ENCODE data around the gene CD302. TPM values are rescaled to one million over a fixed set of nuclear protein-coding genes. Genes with fewer than 3 reads are reported as not detected.

The CD302 gene
- total and polyA plus RNA-seq, 5 donors from 2014 or later = 0.11 to 2.4 (median 0.59) TPM

DNA sequence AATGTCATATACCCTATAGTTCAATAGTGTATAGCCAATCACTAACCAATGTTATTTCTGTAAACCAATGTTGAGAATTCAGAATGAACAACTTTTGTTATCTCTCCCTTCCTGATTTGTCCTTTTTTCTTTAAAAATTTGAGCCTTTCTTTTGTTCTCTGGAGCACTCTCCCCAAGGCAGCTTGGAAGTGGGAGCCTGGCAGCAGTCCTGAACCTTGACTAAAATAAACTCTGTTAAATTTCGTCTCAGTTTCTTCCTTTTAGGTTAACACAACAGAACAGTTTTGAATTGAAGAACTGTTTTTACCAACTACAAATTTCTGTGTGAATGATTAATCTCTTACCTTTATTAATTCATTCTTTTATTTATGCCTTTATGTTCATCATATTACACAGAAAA, 35.9 kb downstream of the CD302 start:
- Histone ChIP-seq H3K4me3 (ENCODE audit: low read depth, low read length) (no peak overlapping the region), H3K9me3 (ENCODE audit: control insufficient read depth in 2 of 2, low read length in 2 of 2) (no peaks in the 10 kb centered on the region), H3K27me3 (ENCODE audit: control insufficient read depth, insufficient read depth, low read length) (no peaks in the 10 kb centered on the region), H3K4me1 (ENCODE audit: control insufficient read depth, insufficient read depth, low read length, poor library complexity, severe bottlenecking) (no peaks in the 10 kb centered on the region), H3K27ac (ENCODE audit: insufficient read depth, low read length, poor library complexity, severe bottlenecking) (no peak overlapping the region), H3K36me3 (ENCODE audit: control insufficient read depth, insufficient read depth, low read length) (peaks cover 89% of the 10 kb centered on the region)
- no peak overlapping the region for H3K4me3 Mint-ChIP-seq
- no peaks in the 10 kb centered on the region for H3K9me3 Mint-ChIP-seq
- H3K27me3 Mint-ChIP-seq = no peaks in the 10 kb centered on the region
- H3K4me1 Mint-ChIP-seq = peaks cover 23 to 34% (median 28%) of the 10 kb centered on the region in 4 donors
- H3K36me3 Mint-ChIP-seq = peaks cover 57% of the 10 kb centered on the region
- no peak overlapping the region for H3K27ac Mint-ChIP-seq
- no peak for DNase-seq
- no peak for ATAC-seq (ENCODE audit: low read depth in 2 of 2)

DNA sequence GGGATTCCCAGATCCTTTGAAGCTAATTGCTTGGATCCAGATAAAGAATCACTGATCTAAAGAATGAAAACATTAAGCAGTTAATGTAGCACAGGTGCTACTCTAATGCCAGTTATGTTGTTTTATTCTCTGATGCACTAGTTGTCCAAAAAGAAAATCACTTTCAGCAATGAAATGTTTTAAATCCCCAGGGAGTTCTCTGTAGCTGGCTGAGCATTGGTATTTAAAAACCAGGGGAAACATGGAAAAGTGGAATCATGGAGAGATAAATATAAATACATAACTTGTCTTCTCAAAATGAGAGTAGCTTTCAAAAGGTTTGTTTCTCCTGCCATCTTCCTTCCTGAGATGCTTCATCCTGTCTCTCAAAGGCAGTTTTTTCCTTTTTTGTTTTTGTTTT, 37.7 kb downstream of the CD302 start:
- no peak overlapping the region for H3K27ac ChIP-seq (ENCODE audit: insufficient read depth, low read length, poor library complexity, severe bottlenecking)
- H3K27me3 ChIP-seq (ENCODE audit: control insufficient read depth, insufficient read depth, low read length) = no peaks in the 10 kb centered on the region
- Mint-ChIP-seq H3K9me3 (no peaks in the 10 kb centered on the region), H3K27me3 (no peaks in the 10 kb centered on the region), H3K4me3 (no peak overlapping the region), H3K4me1 (peaks cover 21 to 29% (median 25%) of the 10 kb centered on the region in 4 donors), H3K36me3 (peaks cover 43% of the 10 kb centered on the region), H3K27ac (peak overlapping the region in 2 of 3 donors; percentile 78 to 79)
- H3K4me3 ChIP-seq (ENCODE audit: low read depth, low read length) = no peak overlapping the region
- no peaks in the 10 kb centered on the region for H3K4me1 ChIP-seq (ENCODE audit: control insufficient read depth, insufficient read depth, low read length, poor library complexity, severe bottlenecking)
- H3K9me3 ChIP-seq (ENCODE audit: control insufficient read depth in 2 of 2, low read length in 2 of 2) = no peaks in the 10 kb centered on the region
- peaks cover 84% of the 10 kb centered on the region for H3K36me3 ChIP-seq (ENCODE audit: control insufficient read depth, insufficient read depth, low read length)
- ATAC-seq (ENCODE audit: low read depth in 2 of 2) (no peak), DNase-seq (no peak)

DNA sequence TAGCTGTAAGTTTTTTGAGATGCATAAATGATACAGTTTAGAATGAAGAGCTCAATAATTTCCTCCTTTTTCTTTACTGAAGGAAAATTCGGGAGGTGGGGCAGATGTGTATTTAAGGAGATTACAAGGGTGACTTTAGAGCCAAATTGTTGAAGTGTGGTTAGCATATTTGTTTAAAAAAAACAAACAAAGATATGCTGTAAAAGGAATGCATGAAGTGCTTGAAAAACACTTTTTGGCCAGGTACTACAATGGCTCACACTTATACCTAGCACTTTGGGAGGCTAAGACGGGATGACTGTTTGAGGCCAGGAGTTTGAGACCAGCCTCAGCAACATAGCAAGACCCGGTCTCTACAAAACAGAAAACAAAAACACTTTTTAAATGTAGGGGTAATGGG, 38.4 kb downstream of the CD302 start:
- peaks cover 19 to 26% (median 24%) of the 10 kb centered on the region in 4 donors for H3K4me1 Mint-ChIP-seq

DNA sequence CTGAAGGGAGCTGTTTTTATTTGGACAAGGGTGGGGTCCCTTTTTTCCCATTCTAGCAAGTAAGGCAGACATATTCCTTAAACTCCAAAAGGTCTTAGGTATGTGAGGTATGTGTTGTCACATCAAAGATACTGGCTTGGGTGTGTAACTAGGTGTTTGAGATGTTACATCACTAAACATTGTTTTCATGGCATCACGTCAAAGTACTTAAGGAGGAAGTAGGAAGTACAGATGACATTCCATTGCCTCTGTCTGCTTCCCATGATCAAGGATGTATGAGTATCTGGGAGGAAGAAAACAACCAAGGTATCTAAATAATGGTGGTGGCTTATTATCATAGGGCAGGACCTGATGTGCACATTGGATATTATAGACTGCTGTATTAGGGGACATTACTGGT, 39.3 kb downstream of the CD302 start:
- H3K9me3 ChIP-seq (ENCODE audit: control insufficient read depth in 2 of 2, low read length in 2 of 2) = no peaks in the 10 kb centered on the region
- Mint-ChIP-seq H3K9me3 (no peaks in the 10 kb centered on the region), H3K4me3 (no peak overlapping the region), H3K36me3 (peaks cover 43% of the 10 kb centered on the region), H3K27me3 (no peaks in the 10 kb centered on the region), H3K27ac (peak overlapping the region in 2 of 3 donors; percentile 32 to 45), H3K4me1 (peaks cover 16 to 25% (median 22%) of the 10 kb centered on the region in 4 donors)
- no peaks in the 10 kb centered on the region for H3K27me3 ChIP-seq (ENCODE audit: control insufficient read depth, insufficient read depth, low read length)
- H3K27ac ChIP-seq (ENCODE audit: insufficient read depth, low read length, poor library complexity, severe bottlenecking) = no peak overlapping the region
- H3K36me3 ChIP-seq (ENCODE audit: control insufficient read depth, insufficient read depth, low read length) = peaks cover 85% of the 10 kb centered on the region
- H3K4me3 ChIP-seq (ENCODE audit: low read depth, low read length) = no peak overlapping the region
- ATAC-seq (ENCODE audit: low read depth in 2 of 2) (no peak), DNase-seq (no peak)
- no peaks in the 10 kb centered on the region for H3K4me1 ChIP-seq (ENCODE audit: control insufficient read depth, insufficient read depth, low read length, poor library complexity, severe bottlenecking)

More for the DNA sequence above, 38.4 kb downstream of the CD302 start:
- H3K4me3 Mint-ChIP-seq = no peak overlapping the region
- DNase-seq (no peak), ATAC-seq (ENCODE audit: low read depth in 2 of 2) (no peak)
- H3K9me3 ChIP-seq (ENCODE audit: control insufficient read depth in 2 of 2, low read length in 2 of 2) = no peaks in the 10 kb centered on the region
- no peaks in the 10 kb centered on the region for H3K9me3 Mint-ChIP-seq
- H3K36me3 Mint-ChIP-seq = peaks cover 43% of the 10 kb centered on the region
- no peaks in the 10 kb centered on the region for H3K27me3 Mint-ChIP-seq
- no peaks in the 10 kb centered on the region for H3K4me1 ChIP-seq (ENCODE audit: control insufficient read depth, insufficient read depth, low read length, poor library complexity, severe bottlenecking)
- no peak overlapping the region for H3K27ac ChIP-seq (ENCODE audit: insufficient read depth, low read length, poor library complexity, severe bottlenecking)
- H3K36me3 ChIP-seq (ENCODE audit: control insufficient read depth, insufficient read depth, low read length) = peaks cover 84% of the 10 kb centered on the region
- no peak overlapping the region for H3K4me3 ChIP-seq (ENCODE audit: low read depth, low read length)
- no peaks in the 10 kb centered on the region for H3K27me3 ChIP-seq (ENCODE audit: control insufficient read depth, insufficient read depth, low read length)
- H3K27ac Mint-ChIP-seq = no peak overlapping the region

DNA sequence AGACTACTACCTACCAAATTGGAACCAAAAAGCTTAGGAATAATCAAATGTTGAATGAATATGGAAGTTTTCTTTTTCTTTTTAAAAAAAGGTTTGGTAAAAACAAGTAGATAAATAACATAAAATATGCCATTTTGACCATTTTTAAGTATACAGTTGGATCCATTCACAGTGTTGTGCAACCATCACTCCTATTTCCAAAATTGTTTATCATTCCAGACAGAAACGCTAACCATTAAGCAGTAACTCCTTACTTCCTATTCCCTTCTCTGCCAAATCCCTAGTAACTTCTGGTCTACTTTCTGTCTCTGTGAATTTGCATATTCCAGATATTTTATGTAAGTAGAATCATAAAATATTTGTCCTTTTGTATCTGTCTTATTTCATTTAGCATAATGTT, 39.8 kb downstream of the CD302 start:
- Histone ChIP-seq H3K27ac (ENCODE audit: insufficient read depth, low read length, poor library complexity, severe bottlenecking) (no peak overlapping the region), H3K27me3 (ENCODE audit: control insufficient read depth, insufficient read depth, low read length) (no peaks in the 10 kb centered on the region), H3K4me1 (ENCODE audit: control insufficient read depth, insufficient read depth, low read length, poor library complexity, severe bottlenecking) (no peaks in the 10 kb centered on the region), H3K4me3 (ENCODE audit: low read depth, low read length) (no peak overlapping the region), H3K9me3 (ENCODE audit: control insufficient read depth in 2 of 2, low read length in 2 of 2) (no peaks in the 10 kb centered on the region), H3K36me3 (ENCODE audit: control insufficient read depth, insufficient read depth, low read length) (peaks cover 81% of the 10 kb centered on the region)
- no peaks in the 10 kb centered on the region for H3K9me3 Mint-ChIP-seq
- no peaks in the 10 kb centered on the region for H3K27me3 Mint-ChIP-seq
- DNase-seq (no peak), ATAC-seq (ENCODE audit: low read depth in 2 of 2) (no peak)
- H3K27ac Mint-ChIP-seq = peak overlapping the region in 2 of 3 donors; percentile 32 to 45
- peaks cover 39% of the 10 kb centered on the region for H3K36me3 Mint-ChIP-seq
- no peak overlapping the region for H3K4me3 Mint-ChIP-seq
- H3K4me1 Mint-ChIP-seq = peaks cover 14 to 25% (median 22%) of the 10 kb centered on the region in 4 donors

DNA sequence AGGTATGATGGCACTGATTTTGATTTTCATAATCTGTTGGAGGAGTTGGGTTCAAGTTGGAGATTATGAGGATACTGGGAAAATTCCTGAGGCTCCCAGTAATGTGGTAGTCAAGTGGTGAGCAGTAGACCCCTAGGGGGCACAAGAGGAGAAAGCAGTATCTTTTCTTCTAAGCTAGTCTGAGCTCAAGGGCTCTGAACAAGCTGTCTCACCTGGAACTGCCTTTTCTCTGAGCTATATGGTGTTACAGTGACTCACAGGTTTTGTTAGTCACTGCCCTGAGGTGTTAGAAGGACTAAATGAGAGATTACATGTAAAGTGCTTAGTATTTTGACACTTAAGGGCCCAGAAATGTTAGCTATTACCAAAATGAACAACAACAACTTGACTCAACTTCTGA, 42.2 kb downstream of the CD302 start:
- Mint-ChIP-seq H3K36me3 (peaks cover 38% of the 10 kb centered on the region), H3K27ac (no peak overlapping the region), H3K27me3 (no peaks in the 10 kb centered on the region), H3K9me3 (no peaks in the 10 kb centered on the region), H3K4me3 (no peak overlapping the region), H3K4me1 (peaks cover 21 to 41% (median 37%) of the 10 kb centered on the region in 4 donors)
- H3K4me3 ChIP-seq (ENCODE audit: low read depth, low read length) = no peak overlapping the region
- H3K27me3 ChIP-seq (ENCODE audit: control insufficient read depth, insufficient read depth, low read length) = no peaks in the 10 kb centered on the region
- DNase-seq (peak in 1 of 3 donors; percentile 10), ATAC-seq (ENCODE audit: low read depth in 2 of 2) (peak; percentile 60 to 67)
- H3K36me3 ChIP-seq (ENCODE audit: control insufficient read depth, insufficient read depth, low read length) = peaks cover 75% of the 10 kb centered on the region
- H3K27ac ChIP-seq (ENCODE audit: insufficient read depth, low read length, poor library complexity, severe bottlenecking) = no peak overlapping the region
- H3K9me3 ChIP-seq (ENCODE audit: control insufficient read depth in 2 of 2, low read length in 2 of 2) = no peaks in the 10 kb centered on the region
- H3K4me1 ChIP-seq (ENCODE audit: control insufficient read depth, insufficient read depth, low read length, poor library complexity, severe bottlenecking) = no peaks in the 10 kb centered on the region

DNA sequence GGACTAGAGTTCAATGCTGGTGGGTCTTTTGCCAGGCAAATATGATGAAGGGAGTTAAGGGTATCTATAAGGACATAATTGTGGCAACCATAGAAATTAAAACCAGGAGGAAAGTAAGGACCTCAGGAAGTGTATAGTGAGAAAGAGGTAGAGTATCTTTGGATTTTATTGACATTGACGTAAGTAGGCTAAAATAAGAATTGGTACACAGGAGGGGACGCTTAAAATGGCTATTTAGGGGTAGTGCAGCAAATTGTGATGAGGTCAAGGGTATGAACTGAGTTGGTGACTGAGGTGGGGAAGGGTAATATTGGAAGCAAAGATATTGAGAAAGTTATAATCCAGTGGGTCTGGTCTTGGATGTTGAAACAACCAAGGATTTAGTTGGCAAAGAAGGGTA, 43.0 kb downstream of the CD302 start:
- Histone ChIP-seq H3K4me3 (ENCODE audit: low read depth, low read length) (no peak overlapping the region), H3K4me1 (ENCODE audit: control insufficient read depth, insufficient read depth, low read length, poor library complexity, severe bottlenecking) (peaks cover 3% of the 10 kb centered on the region), H3K36me3 (ENCODE audit: control insufficient read depth, insufficient read depth, low read length) (peaks cover 69% of the 10 kb centered on the region), H3K27ac (ENCODE audit: insufficient read depth, low read length, poor library complexity, severe bottlenecking) (no peak overlapping the region), H3K27me3 (ENCODE audit: control insufficient read depth, insufficient read depth, low read length) (no peaks in the 10 kb centered on the region), H3K9me3 (ENCODE audit: control insufficient read depth in 2 of 2, low read length in 2 of 2) (no peaks in the 10 kb centered on the region)
- Mint-ChIP-seq H3K27me3 (no peaks in the 10 kb centered on the region), H3K27ac (no peak overlapping the region), H3K9me3 (no peaks in the 10 kb centered on the region), H3K4me1 (peaks cover 21 to 39% (median 35%) of the 10 kb centered on the region in 4 donors), H3K36me3 (peaks cover 30% of the 10 kb centered on the region), H3K4me3 (no peak overlapping the region)
- no peak for ATAC-seq (ENCODE audit: low read depth in 2 of 2)
- DNase-seq = no peak

DNA sequence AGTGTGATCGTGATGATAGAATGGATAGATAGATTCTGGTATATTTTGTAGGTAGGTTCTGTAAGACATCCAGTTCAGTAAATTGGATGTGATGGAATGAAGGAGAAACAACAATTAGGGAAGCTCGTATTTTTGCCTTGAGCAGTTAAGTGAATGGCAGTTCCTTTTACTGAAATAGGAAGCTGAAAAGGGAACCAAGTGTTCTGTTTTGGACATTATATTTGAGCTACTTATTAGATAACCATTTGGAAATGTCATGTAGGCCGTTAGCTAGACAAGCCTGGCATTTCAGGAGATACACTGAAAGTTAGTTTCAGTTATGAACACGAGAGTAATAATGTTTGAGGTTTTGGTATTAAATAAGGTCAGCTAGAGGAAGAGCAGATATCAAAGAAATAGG, 44.2 kb downstream of the CD302 start:
- ATAC-seq (ENCODE audit: low read depth in 2 of 2) = no peak
- Mint-ChIP-seq H3K4me3 (no peak overlapping the region), H3K27me3 (no peaks in the 10 kb centered on the region), H3K36me3 (peaks cover 22% of the 10 kb centered on the region), H3K4me1 (peaks cover 20 to 46% (median 31%) of the 10 kb centered on the region in 4 donors), H3K27ac (no peak overlapping the region), H3K9me3 (no peaks in the 10 kb centered on the region)
- Histone ChIP-seq H3K27ac (ENCODE audit: insufficient read depth, low read length, poor library complexity, severe bottlenecking) (no peak overlapping the region), H3K27me3 (ENCODE audit: control insufficient read depth, insufficient read depth, low read length) (no peaks in the 10 kb centered on the region), H3K36me3 (ENCODE audit: control insufficient read depth, insufficient read depth, low read length) (peaks cover 59% of the 10 kb centered on the region), H3K4me3 (ENCODE audit: low read depth, low read length) (no peak overlapping the region), H3K4me1 (ENCODE audit: control insufficient read depth, insufficient read depth, low read length, poor library complexity, severe bottlenecking) (peaks cover 3% of the 10 kb centered on the region), H3K9me3 (ENCODE audit: control insufficient read depth in 2 of 2, low read length in 2 of 2) (no peaks in the 10 kb centered on the region)
- DNase-seq = no peak
